Body of pancreas (tissue), 4 donors: Measurements from ENCODE around the gene MASP1.

Source experiments
- CTCF ChIP-seq, 7 experiments: fragments of 450-650 bp in 4 of 7; fragments of 200-600 bp in 3 of 7; sonication (generic) in 3 of 7; IDR thresholded peaks; one replicate each; pipeline ENCODE4 v1.5.1; 2016 to 2019; ENCODE audit warnings: antibody characterized with exemption in 7 of 7
- POLR2A ChIP-seq, 3 donors: fragments of 450-650 bp; IDR thresholded peaks; one replicate each; pipeline ENCODE4 v1.6.1; 2016; ENCODE audit warnings: antibody characterized with exemption in 3 of 3, mild to moderate bottlenecking in 2 of 3

DNA sequence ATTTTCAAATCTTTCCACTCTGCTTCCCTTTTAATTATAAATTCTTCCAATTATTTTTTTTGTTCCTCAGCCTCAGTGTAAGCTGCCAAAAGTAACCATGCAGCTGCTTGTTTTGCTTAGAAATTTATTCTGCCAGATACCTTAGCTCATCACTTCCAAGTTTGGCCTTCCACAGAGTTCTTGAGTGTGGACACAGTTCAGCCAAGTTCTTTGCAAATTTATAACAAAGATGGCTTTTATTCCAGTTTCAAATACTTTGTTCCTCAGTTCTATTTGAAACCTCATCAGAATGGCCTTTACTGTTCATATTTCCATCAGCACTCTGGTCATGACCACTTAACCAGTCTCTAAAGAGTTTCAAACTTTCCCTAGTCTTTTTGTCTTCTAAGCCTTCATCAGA, 83.9 kb downstream of the MASP1 start:
- TF ChIP-seq CTCF (IDR thresholded peaks at IDR 0.05) (no peak), POLR2A (IDR thresholded peaks at IDR 0.05) (no peak)
